IMR-90 (cell line): ENCODE data around the gene PPP2R5B. TPM values are rescaled to one million over a fixed set of nuclear protein-coding genes. Genes with fewer than 3 reads are reported as not detected.

ENCODE experiments used
- ATAC-seq: fragments of 200-7000 bp; cut with Tn5 transposase; 2 replicates; pipeline ENCODE4 v1.9.1; 2020; ENCODE audit warnings: low read depth, mild to moderate bottlenecking, moderate library complexity
- BruUV-seq: library from RNA; stranded (reverse); fragments of 400-500 nt; replicated peaks from 2 replicates; lab custom pipeline; 2021; lab: Mats Ljungman, UMichigan
- CTCF ChIA-PET: fragments of 300-600 bp; formaldehyde crosslinking; extraction: SDS; loops from one replicate; lab custom pipeline; 2021; ENCODE audit warnings: antibody characterized with exemption; lab: Yijun Ruan, JAX
- POLR2A ChIA-PET: fragments of 300-600 bp; sonication (Branson Sonifier 250); formaldehyde crosslinking; loops from one replicate; lab custom pipeline; 2022; ENCODE audit warnings: antibody characterized with exemption; ENCODE audit not compliant: unreplicated experiment; lab: Charles Lee
- DNase-seq: peaks from one replicate; pipeline ENCODE4 v3.0.0; 2013
- H2AFZ ChIP-seq: replicated peaks from 2 replicates; pipeline ENCODE3; 2013; ENCODE audit warnings: low read length, mild to moderate bottlenecking; ENCODE audit not compliant: poor library complexity
- H2AK5ac ChIP-seq: 2 replicates; pipeline ENCODE4 v1.6.1; 2013; ENCODE audit warnings: low read depth, low read length, inconsistent platforms
- H2AK9ac ChIP-seq: replicated peaks from 2 replicates; pipeline ENCODE3; 2013; ENCODE audit warnings: mild to moderate bottlenecking, low read depth, low read length, moderate library complexity; ENCODE audit not compliant: poor library complexity
- H2BK120ac ChIP-seq: 2 replicates; pipeline ENCODE4 v1.6.1; 2013; ENCODE audit warnings: low read depth, low read length, inconsistent platforms
- H2BK15ac ChIP-seq: 3 replicates; pipeline ENCODE4 v1.6.1; 2013; ENCODE audit warnings: low read depth, low read length, inconsistent platforms
- H2BK20ac ChIP-seq: 2 replicates; pipeline ENCODE4 v1.6.1; 2013; ENCODE audit warnings: low read depth, mild to moderate bottlenecking, inconsistent platforms, low read length, moderate library complexity
- H2BK5ac ChIP-seq: 2 replicates; pipeline ENCODE4 v1.6.1; 2013; ENCODE audit warnings: mild to moderate bottlenecking, low read depth, low read length, inconsistent platforms; ENCODE audit not compliant: poor library complexity, severe bottlenecking
- H3K14ac ChIP-seq: replicated peaks from 2 replicates; pipeline ENCODE4 v1.6.1; 2013; ENCODE audit warnings: low read depth, low read length, inconsistent platforms
- H3K18ac ChIP-seq: 2 replicates; pipeline ENCODE4 v1.6.1; 2013; ENCODE audit warnings: low read depth, low read length, control low read depth
- H3K23ac ChIP-seq: 2 replicates; pipeline ENCODE4 v1.6.1; 2013; ENCODE audit warnings: low read depth, low read length, inconsistent platforms
- H3K27ac ChIP-seq: 2 replicates; pipeline ENCODE4 v1.5.1; 2013; ENCODE audit warnings: mild to moderate bottlenecking, control low read depth, low read length; ENCODE audit not compliant: insufficient read depth
- H3K27me3 ChIP-seq: 2 replicates; pipeline ENCODE4 v1.6.1; 2013; ENCODE audit warnings: low read length; ENCODE audit not compliant: control insufficient read depth, insufficient read depth
- H3K36me3 ChIP-seq: 2 replicates; pipeline ENCODE4 v1.6.1; 2013; ENCODE audit warnings: low read length, mixed read lengths; ENCODE audit not compliant: control insufficient read depth, insufficient read depth
- H3K4ac ChIP-seq: 2 replicates; pipeline ENCODE4 v1.6.1; 2013; ENCODE audit warnings: low read depth, low read length, inconsistent platforms
- H3K4me1 ChIP-seq: 2 replicates; pipeline ENCODE4 v1.6.1; 2013; ENCODE audit warnings: low read length, mixed read lengths; ENCODE audit not compliant: control insufficient read depth, insufficient read depth
- H3K4me2 ChIP-seq: 2 replicates; pipeline ENCODE4 v1.6.1; 2013; ENCODE audit warnings: low read depth, mild to moderate bottlenecking, control low read depth, low read length, moderate library complexity
- H3K4me3 ChIP-seq: 2 replicates; pipeline ENCODE4 v1.5.1; 2013; ENCODE audit warnings: low read depth, mild to moderate bottlenecking, control low read depth, low read length, moderate library complexity; ENCODE audit not compliant: insufficient read depth
- H3K56ac ChIP-seq: 2 replicates; pipeline ENCODE4 v1.6.1; 2013; ENCODE audit warnings: low read length, inconsistent platforms; ENCODE audit not compliant: insufficient read depth; ENCODE audit errors: extremely low read depth
- H3K79me1 ChIP-seq, 2 experiments: 2 replicates each; pipeline ENCODE4 v1.6.1; 2013; ENCODE audit warnings: low read length in 2 of 2, inconsistent platforms in 1 of 2, low read depth in 1 of 2
- H3K9ac ChIP-seq: 2 replicates; pipeline ENCODE4 v1.6.1; 2013; ENCODE audit warnings: low read depth, low read length, control low read depth
- H3K9me1 ChIP-seq: 2 replicates; pipeline ENCODE4 v1.6.1; 2013; ENCODE audit warnings: low read length, inconsistent platforms; ENCODE audit not compliant: insufficient read depth
- H3K9me3 ChIP-seq: 2 replicates; pipeline ENCODE4 v1.6.1; 2013; ENCODE audit warnings: low read length; ENCODE audit not compliant: control insufficient read depth, insufficient read depth
- H4K20me1 ChIP-seq: 2 replicates; pipeline ENCODE4 v1.6.1; 2013; ENCODE audit warnings: low read length, inconsistent platforms; ENCODE audit not compliant: insufficient read depth
- H4K5ac ChIP-seq: 2 replicates; pipeline ENCODE4 v1.6.1; 2013; ENCODE audit warnings: mild to moderate bottlenecking, low read depth, low read length, control low read depth
- H4K8ac ChIP-seq, 2 experiments: 2 replicates each; pipeline ENCODE4 v1.6.1; 2013; ENCODE audit warnings: low read depth in 2 of 2, low read length in 2 of 2, control low read depth in 1 of 2, inconsistent platforms in 1 of 2
- H4K91ac ChIP-seq: 2 replicates; pipeline ENCODE4 v1.6.1; 2013; ENCODE audit warnings: low read depth, low read length, inconsistent platforms; ENCODE audit not compliant: insufficient read depth
- CTCF ChIP-seq: conservative IDR thresholded peaks from 2 replicates; pipeline ENCODE4 v1.5.1; 2012; ENCODE audit warnings: mild to moderate bottlenecking, low read depth, low read length, improper control_type of control experiment
- SMC3 ChIP-seq: fragments of 150-350 bp; IDR thresholded peaks from 2 replicates; pipeline ENCODE4 v1.6.1; 2016; ENCODE audit warnings: low read depth, mild to moderate bottlenecking, antibody characterized with exemption, low read length, moderate library complexity
- WGBS, 2 experiments: methylation state at CpG; one replicate each; pipeline versions ENCODE4 v1.1.5 to v1.1.7; 2013; ENCODE audit warnings: missing lambda C conversion rate in 2 of 2; ENCODE audit not compliant: insufficient read length in 1 of 2; ENCODE audit errors: extremely low coverage in 2 of 2; 5-methylcytosine and 5-hydroxymethylcytosine counted together
- dilution Hi-C: fragments of 300-500 bp; cut with HindIII; formaldehyde crosslinking; loops from one replicate; pipeline ENCODE4 v1.14.3; 2018; ENCODE audit warnings: low sequenced_read_pairs; ENCODE audit not compliant: unreplicated experiment
- in situ Hi-C: fragments of 300-500 bp; cut with MboI; formaldehyde crosslinking; loops from 3 replicates; pipeline ENCODE4 v1.14.3; 2019; ENCODE audit warnings: low sequenced_read_pairs, inconsistent platforms, mixed read lengths
- intact Hi-C: fragments of 100-400 bp; cut with micrococcal nuclease; formaldehyde crosslinking; loops from 2 replicates; pipeline ENCODE4 v1.10.0; 2022
- polyA plus RNA-seq, 3 experiments: library from polyadenylated mRNA; depleted of rRNA; stranded (reverse); fragments of >200 nt; gene quantifications; 2 replicates each; pipeline ENCODE4 v1.2.3, GENCODE V29; 2012; ENCODE audit warnings: low replicate concordance in 1 of 3
- total RNA-seq: library from RNA; depleted of rRNA; stranded (reverse); fragments of >200 nt; gene quantifications from 2 replicates; pipeline ENCODE4 v1.2.3, GENCODE V29; 2012

The PPP2R5B gene
- total and polyA plus RNA-seq, 2 of the 4 experiments (the other 2 are of a cell fraction) = 6.5 to 23.6 TPM

GRCh38 chr11:64924910-64925284 is 408 bp downstream of the PPP2R5B start:
- peak overlapping the region; percentile 54; the same call in 1 of the 2 replicates for H3K56ac ChIP-seq
- WGBS, 2 experiments = 0% methylated on average over 8 of the region's 24 CpGs; no CpG with 5 or more reads in 1 of the 2 experiments
- peak overlapping the region; percentile 17; the same call in 1 of the 2 replicates for H2AK5ac ChIP-seq
- peak overlapping the region; percentile 83 for H3K4me3 ChIP-seq
- intact Hi-C loops (loop anchor here (1.0 to 2.0 kb wide), 2 partner anchors 78 to 82 kb away; no protein-coding TSS in a partner anchor), in situ Hi-C loops (loop anchor here (5.0 kb wide), 1 partner anchor 82 kb away; no protein-coding TSS in a partner anchor), dilution Hi-C loops (no loop called here)
- H3K4ac ChIP-seq = peak overlapping the region; percentile 64
- peak overlapping the region; percentile 36; the same call in 1 of the 2 replicates for H4K91ac ChIP-seq
- peaks cover 2% of the 10 kb centered on the region for H4K20me1 ChIP-seq
- H2AFZ ChIP-seq = peak overlapping the region; percentile 100
- H4K8ac ChIP-seq = peak overlapping the region in 1 of 2 experiments; percentile 40; a peak in 2 of 4 replicates
- no peak for TF ChIP-seq CTCF
- no peak for TF ChIP-seq SMC3
- H3K79me1 ChIP-seq = peaks cover 5 to 33% of the 10 kb centered on the region in 2 experiments; a peak in 3 of 4 replicates
- H3K4me1 ChIP-seq = peaks cover 7% of the 10 kb centered on the region
- H2AK9ac ChIP-seq = peak overlapping the region; percentile 96
- ATAC-seq (peak; percentile 12; the same call in 1 of the 2 replicates), DNase-seq (no peak)
- H3K27ac ChIP-seq = peak overlapping the region; percentile 44
- H4K5ac ChIP-seq = 0 out of 2 replicates have a peak overlapping the region, but pooled peaks have one; percentile 3
- peak overlapping the region; percentile 86 for H3K23ac ChIP-seq
- 0 out of 2 replicates have a peak, but pooled peaks cover 6% of the 10 kb centered on the region for H3K9me1 ChIP-seq
- peaks cover 20% of the 10 kb centered on the region for H3K36me3 ChIP-seq
- CTCF ChIA-PET = interaction anchor here (1.5 kb wide), 1 partner anchor 72 kb away, joined by 3 read pairs; the partner anchor contains the start of gene BATF2
- H3K9ac ChIP-seq = peak overlapping the region; percentile 81
- H3K27me3 ChIP-seq = no peaks in the 10 kb centered on the region
- POLR2A ChIA-PET = no interaction called here
- no TSS peak for BruUV-seq
- peak overlapping the region; percentile 96 for H3K4me2 ChIP-seq
- no peaks in the 10 kb centered on the region for H3K9me3 ChIP-seq
- no peak overlapping the region for H2BK15ac ChIP-seq
- H3K14ac ChIP-seq = peak overlapping the region; percentile 92
- no peak overlapping the region for H2BK120ac ChIP-seq
- no peak overlapping the region for H3K18ac ChIP-seq
- H2BK5ac ChIP-seq = peak overlapping the region; percentile 32
- no peak overlapping the region for H2BK20ac ChIP-seq
